NK-92 treated with Interleukin-12 subunit alpha and Interleukin-12 subunit beta, amount 100 ng/mL, for 24 hours (cell line): Measurements from ENCODE around the gene SPTBN4.
"Not testable (repeated sequence)": the region's sequence is repeated elsewhere in the genome, so short reads cannot be mapped to it uniquely, and the experiment has no call there.

Experiments used
- DNase-seq: peaks from one replicate; lab custom pipeline; 2025; lab: John Stamatoyannopoulos, UW

The SPTBN4 gene

DNA sequence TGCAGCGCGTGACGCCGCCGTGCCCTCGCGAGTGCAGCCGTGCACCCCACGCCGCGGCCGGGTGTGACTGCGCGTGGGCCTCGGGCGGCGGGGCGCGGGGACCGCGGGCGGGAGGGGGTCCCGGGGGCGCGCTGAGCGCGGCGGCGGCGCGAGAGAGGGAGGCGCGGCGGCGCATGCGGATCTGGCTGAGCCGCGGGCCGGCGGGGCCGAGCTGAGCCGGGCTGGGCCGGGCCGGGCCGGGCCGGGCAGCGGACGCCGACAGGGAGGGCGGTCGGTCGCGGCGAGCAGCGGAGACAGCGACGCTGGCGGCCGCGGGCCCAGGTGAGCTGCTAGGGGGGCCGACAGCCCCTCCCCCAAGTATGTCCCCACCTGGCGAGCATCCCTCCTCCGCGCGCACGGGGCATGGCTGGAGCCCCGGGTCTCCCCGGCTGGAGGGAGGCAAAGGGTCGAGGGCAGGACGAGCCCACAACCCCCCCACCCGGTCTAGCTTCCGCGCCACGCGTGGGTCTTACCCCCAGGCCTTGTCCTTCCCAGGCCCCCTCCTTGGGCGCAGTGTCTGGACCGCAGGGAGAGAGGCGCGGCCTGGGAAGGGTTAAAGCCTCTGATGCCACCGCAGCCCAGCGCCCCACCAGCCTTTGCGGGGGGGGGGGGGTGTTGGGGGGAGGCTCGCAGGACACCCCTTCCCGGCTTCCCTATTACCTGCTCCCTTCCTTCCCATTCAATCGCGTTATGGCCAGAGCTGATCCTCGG is at the start of gene SPTBN4:
TSS of gene SPTBN4 (plus strand) at position 17 of the 750 bp plus-strand sequence. CDS start 5,621 bp downstream, outside the sequence.
- DNase-seq: no peak

DNA sequence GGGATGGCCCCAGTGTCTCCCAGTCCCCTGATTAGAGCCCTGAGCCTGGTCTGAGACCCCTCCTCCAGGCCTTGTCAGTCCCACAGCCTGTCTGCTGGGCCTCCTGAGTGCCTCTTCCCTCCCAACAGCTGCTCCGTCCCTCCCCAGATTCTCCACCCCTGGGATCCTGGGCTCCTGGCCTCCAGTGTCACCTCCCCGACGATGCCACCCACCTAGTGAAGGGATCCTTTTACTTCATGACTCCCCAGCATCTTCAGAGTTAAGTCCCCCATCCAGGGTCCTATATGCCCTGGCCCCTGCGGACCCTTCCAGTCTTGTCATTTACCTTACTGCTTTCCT is 49.2 kb upstream of the SPTBN4 start:
- no peak for DNase-seq

- no peak for DNase-seq
Measured at GRCh38 chr19:40418040-40418439, 48.8 kb upstream of the SPTBN4 start.

- DNase-seq: no peak
Measured at GRCh38 chr19:40419066-40419612, 47.7 kb upstream of the SPTBN4 start.

DNA sequence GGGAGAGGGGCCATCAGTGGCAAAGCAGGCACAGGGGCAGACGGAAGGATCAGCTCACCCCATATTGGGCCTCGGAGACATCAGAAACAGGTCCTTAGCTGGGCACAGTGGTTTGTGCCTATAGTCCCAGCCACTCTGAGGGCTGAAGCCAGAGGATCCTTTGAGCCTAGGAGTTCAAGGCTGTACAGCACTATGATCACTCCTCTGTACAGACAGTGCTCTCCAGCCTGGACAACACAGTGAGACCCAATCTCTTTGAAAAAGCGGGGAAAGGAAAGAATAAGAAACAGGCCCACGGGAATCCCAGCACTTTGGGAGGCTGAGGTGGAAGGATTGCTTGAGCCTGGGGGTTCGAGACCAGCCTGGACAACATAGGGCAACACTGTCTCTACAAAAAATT is 47.0 kb upstream of the SPTBN4 start:
- DNase-seq: no peak

DNA sequence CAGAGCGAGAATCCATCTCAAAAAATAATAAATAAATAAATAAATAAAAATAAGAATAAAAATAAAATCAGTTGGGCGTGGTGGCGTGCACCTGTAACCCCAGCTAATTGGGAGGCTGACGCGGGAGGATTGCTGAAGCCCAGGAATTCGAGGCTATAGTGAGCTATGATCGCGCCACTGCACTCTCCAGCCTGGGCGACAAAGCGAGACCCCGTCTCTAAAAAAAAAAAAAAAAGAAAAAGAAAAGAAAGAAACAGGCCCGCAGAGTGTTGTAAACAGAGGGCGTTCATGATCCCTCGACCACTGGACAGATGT is 46.4 kb upstream of the SPTBN4 start:
- DNase-seq: no peak

- DNase-seq: peak; percentile 70
Measured at GRCh38 chr19:40420766-40421765, 45.7 kb upstream of the SPTBN4 start.

- DNase-seq: no peak
Measured at GRCh38 chr19:40421993-40422747, 44.6 kb upstream of the SPTBN4 start.

DNA sequence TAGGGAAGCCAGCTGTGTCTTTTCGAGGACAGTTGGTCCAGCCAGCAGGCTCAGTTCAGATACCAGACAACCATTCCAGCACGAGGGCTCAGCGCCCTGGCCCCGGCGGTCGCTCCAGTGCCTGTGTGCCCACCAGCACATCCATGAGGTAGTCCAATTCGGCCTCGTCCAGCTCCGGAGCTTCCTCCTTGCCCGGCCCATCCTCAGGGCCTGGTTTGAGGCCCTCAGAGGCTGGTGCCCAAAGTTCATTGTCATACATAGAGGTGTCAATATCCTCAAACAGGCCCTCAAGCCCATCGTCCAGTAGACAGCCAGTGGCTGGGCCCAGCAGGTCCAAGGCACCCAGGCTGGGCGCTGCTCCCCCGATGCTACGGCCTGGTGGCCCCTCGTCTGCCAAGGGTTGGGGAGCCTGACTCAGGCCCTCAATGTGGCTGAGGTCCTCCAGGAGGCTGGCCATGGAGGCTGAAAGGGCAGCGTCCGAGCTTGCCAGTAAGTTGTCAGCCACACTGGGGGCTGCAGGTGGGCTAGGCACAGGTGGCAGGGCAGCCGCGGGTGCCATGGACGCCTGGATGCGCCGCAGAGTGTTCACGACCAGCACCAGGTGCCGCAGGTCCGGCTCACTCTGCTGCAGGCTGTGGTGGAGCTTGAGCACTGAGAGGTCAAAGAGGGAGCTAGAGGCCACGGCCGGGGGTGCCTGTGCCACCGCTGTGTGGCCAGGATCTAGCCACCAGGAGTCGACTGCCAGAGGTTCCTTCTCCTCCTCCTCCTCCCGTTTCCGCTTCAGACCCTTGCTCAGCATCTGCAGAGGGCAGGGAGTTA is 43.8 kb upstream of the SPTBN4 start:
- DNase-seq: no peak

- no peak for DNase-seq
Measured at GRCh38 chr19:40423938-40424337, 42.9 kb upstream of the SPTBN4 start.

- DNase-seq: peak; percentile 47
Measured at GRCh38 chr19:40424637-40425449, 42.0 kb upstream of the SPTBN4 start.

DNA sequence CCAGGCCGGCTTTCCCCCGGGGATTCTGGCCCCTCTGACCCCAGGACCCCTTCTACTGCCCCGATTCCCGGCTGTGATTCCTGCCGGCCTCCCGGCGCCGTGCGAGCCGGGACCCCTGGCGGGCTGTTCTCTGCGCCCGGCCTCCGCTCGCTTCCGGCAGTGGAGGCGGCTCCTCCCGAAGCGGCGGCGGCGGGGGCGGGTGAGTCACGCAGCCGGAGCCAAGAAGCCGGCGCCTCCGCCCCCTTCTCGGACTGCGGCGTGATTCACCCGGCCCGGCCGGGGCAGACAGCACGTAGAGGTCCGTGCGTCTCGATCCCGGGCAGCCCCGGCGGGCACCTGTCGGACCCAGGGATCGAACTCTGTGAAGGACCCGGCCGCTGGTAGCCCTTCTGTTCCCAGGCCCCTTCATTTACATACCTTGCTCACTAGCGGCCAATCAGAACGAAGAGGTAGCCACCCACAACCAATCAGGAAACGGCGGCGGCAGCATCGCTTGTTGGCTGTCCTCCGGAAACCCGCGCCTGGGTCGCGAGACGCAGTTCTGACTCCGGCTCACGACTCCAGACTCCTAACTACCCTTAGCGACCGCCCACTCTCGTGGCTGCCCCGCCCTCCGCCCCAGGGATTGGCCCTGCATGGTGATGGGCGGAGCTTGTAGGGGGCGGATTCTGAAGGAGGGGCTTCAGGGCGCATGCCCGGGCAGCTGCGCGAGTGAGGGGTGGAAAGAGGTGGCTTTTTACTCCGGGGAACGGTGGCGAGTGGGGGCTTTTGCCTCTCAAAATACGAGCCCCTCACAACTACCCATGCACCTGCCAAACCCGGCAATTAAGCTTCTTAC is 41.1 kb upstream of the SPTBN4 start, which contains the start of gene SERTAD1:
TSS of gene SERTAD1 (minus strand) at position 543 of the 838 bp plus-strand sequence. CDS start 2,446 bp downstream, outside the sequence.
- peak; percentile 100 for DNase-seq

- DNase-seq: not testable (repeated sequence)
Measured at GRCh38 chr19:40428197-40428596, 38.6 kb upstream of the SPTBN4 start.

- DNase-seq: not testable (repeated sequence)
Measured at GRCh38 chr19:40430242-40430641, 36.6 kb upstream of the SPTBN4 start.

- no peak for DNase-seq
Measured at GRCh38 chr19:40431698-40432097, 35.1 kb upstream of the SPTBN4 start.

DNA sequence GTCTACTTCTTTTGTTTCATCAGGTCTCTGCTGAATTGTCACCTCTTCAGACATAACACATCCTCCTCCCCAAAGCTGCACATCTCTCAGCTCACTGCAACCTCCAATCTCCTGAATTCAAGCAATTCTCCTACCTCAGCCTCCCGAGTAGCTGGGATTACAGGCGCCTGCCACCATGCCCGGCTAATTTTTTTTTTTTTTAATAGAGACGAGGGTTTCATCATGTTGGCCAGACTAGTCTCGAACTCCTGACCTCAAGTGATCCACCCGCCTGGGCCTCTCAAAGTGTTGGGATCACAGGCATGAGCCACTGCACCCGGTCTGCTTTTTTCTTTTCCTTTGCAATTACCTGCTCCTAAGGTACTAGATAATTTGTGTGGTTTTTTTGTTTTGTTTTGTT is 34.0 kb upstream of the SPTBN4 start:
- DNase-seq: not testable (repeated sequence)

DNA sequence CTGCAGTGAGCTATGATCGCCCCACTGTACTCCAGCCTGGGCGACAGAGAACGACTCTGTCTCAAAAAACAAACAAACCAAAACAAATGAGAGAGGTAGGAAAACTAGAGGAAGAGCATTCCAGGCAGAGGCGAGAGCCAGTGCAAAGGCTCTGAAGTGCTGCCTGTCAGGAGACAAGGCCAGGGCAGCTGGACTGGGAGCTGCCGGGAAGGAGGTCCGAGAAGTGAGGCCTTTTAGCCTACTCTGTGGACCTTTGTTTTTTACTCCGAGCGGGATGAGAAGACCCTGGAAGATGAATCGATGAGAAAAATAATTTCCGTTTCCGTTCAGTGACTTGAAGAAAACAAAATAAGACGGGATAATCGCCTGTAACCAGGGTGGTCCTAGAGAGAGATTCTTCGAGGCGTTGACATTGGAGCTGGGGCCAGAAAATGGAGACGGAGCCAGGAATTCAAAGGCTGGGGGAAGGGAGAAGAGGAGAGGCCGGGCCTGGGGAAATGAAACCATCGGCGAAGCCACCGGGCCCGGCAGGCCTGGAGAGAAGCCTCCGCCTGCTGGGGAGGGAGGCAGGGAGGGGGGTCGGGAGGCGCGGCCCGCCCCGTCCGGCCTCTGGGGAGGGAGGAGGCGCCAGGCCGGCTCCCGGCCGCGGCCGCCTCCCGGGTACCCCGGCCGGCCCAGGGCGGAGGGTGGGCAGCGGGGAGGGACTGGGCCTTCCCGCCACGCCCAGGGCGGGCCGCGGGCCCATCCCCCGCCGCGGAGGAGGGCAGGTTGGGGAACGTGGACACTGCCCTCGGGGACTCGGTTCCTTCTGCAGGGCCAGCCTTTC is 33.2 kb upstream of the SPTBN4 start:
- no peak for DNase-seq

GRCh38 chr19:40438284-40438683 is 28.5 kb upstream of the SPTBN4 start:
- no peak for DNase-seq
